Left ventricle myocardium inferior (tissue), 1 donor: Measurements from ENCODE around the gene PKDCC. TPM values are rescaled to one million over a fixed set of nuclear protein-coding genes. Genes with fewer than 3 reads are reported as not detected.

Experiments used
- DNase-seq: peaks from one replicate; pipeline ENCODE4 v3.0.0-alpha.2; 2020
- H3K27ac ChIP-seq: fragments of 200-600 bp; replicated peaks from 2 replicates; pipeline ENCODE4 v1.8.0; 2021
- H3K27me3 ChIP-seq: fragments of 200-600 bp; 2 replicates; pipeline ENCODE4 v1.8.0; 2021; ENCODE audit warnings: low read depth
- H3K36me3 ChIP-seq: fragments of 200-600 bp; 2 replicates; pipeline ENCODE4 v1.8.0; 2021
- H3K4me1 ChIP-seq: fragments of 200-600 bp; 2 replicates; pipeline ENCODE4 v1.8.0; 2021
- H3K4me3 ChIP-seq: fragments of 200-600 bp; 2 replicates; pipeline ENCODE4 v1.8.0; 2021; ENCODE audit warnings: mild to moderate bottlenecking, moderate library complexity
- H3K9me3 ChIP-seq: fragments of 200-600 bp; replicated peaks from 2 replicates; pipeline ENCODE4 v1.8.0; 2021
- CTCF ChIP-seq: fragments of 200-600 bp; IDR thresholded peaks from 2 replicates; pipeline ENCODE4 v1.8.0; 2021; ENCODE audit warnings: antibody characterized with exemption, mild to moderate bottlenecking, borderline replicate concordance
- intact Hi-C: fragments of 100-400 bp; cut with micrococcal nuclease; formaldehyde crosslinking; loops from one replicate; pipeline ENCODE4 v1.11.0; 2022
- total RNA-seq: library from RNA; stranded (reverse); fragmentation: NEBNext Ultra II Directional; extraction: Animal tissue kit (Norgen Biotek cat#: 25700); gene quantifications from one replicate; pipeline ENCODE4 v1.2.1, GENCODE V29; 2021
- donor health status: DM: no; HTN: yes; CAD: no; lungs with severe emphysema.

Gene PKDCC
- total RNA-seq, 1 donor from 2014 or later = 88.7 TPM

GRCh38 chr2:42098571-42099437, 51.0 kb downstream of the PKDCC start:
- H3K36me3 ChIP-seq = no peaks in the 10 kb centered on the region
- TF ChIP-seq CTCF = no peak
- peak; percentile 30 for DNase-seq
- no peak overlapping the region for H3K4me3 ChIP-seq
- H3K9me3 ChIP-seq = peaks cover 11% of the 10 kb centered on the region
- no peaks in the 10 kb centered on the region for H3K27me3 ChIP-seq
- H3K4me1 ChIP-seq = peaks cover 44% of the 10 kb centered on the region
- intact Hi-C loops = loop anchor here (10.0 kb wide), 2 partner anchors 136 to 236 kb away; no protein-coding TSS in a partner anchor
- peak overlapping the region; percentile 71 for H3K27ac ChIP-seq

GRCh38 chr2:42099438-42100173, 51.8 kb downstream of the PKDCC start:
- no peaks in the 10 kb centered on the region for H3K36me3 ChIP-seq
- H3K27ac ChIP-seq = peak overlapping the region; percentile 71
- DNase-seq = no peak

GRCh38 chr2:42100683-42101205, 52.9 kb downstream of the PKDCC start:
- Histone ChIP-seq H3K9me3 (peaks cover 11% of the 10 kb centered on the region), H3K27me3 (no peaks in the 10 kb centered on the region), H3K27ac (peak overlapping the region; percentile 88), H3K4me3 (peak overlapping the region; percentile 66), H3K4me1 (peaks cover 44% of the 10 kb centered on the region), H3K36me3 (no peaks in the 10 kb centered on the region)
- intact Hi-C loops = no loop called here
- no peak for TF ChIP-seq CTCF
- DNase-seq = no peak

More at GRCh38 chr2:42099438-42100173, 51.8 kb downstream of the PKDCC start:
- no peak for TF ChIP-seq CTCF
- intact Hi-C loops = loop anchor here (10.0 kb wide), 2 partner anchors 135 to 235 kb away; no protein-coding TSS in a partner anchor
- Histone ChIP-seq H3K4me3 (no peak overlapping the region), H3K27me3 (no peaks in the 10 kb centered on the region), H3K9me3 (peaks cover 11% of the 10 kb centered on the region), H3K4me1 (peaks cover 44% of the 10 kb centered on the region)

- H3K36me3 ChIP-seq = no peaks in the 10 kb centered on the region
- peak; percentile 64 for DNase-seq
- H3K4me1 ChIP-seq = peaks cover 43% of the 10 kb centered on the region
- H3K9me3 ChIP-seq = peaks cover 11% of the 10 kb centered on the region
- no peaks in the 10 kb centered on the region for H3K27me3 ChIP-seq
- intact Hi-C loops = no loop called here
- TF ChIP-seq CTCF = no peak
- peak overlapping the region; percentile 66 for H3K4me3 ChIP-seq
- peak overlapping the region; percentile 88 for H3K27ac ChIP-seq
These were observed 53.6 kb downstream of the PKDCC start for GRCh38 chr2:42101206-42102023.
